ENCODE results near the gene AHSP. TPM values are rescaled to one million over a fixed set of nuclear protein-coding genes. Genes with fewer than 3 reads are reported as not detected.
A peak's percentile ranks its signal among the peaks of the same experiment; 100 is the strongest.

AHSP gene
- total and polyA plus RNA-seq, 5 experiments from 2014 or later = not detected

- Mint-ChIP-seq H3K27ac (peak overlapping the region in 5 of 10 donors; percentile 38 to 90 (median 71)), H3K4me3 (peak overlapping the region; percentile 61 to 95 (median 92)), H3K36me3 (peaks cover 0 to 19% (median 10%) of the 10 kb centered on the region in 3 donors), H3K4me1 (peaks cover 5 to 24% (median 18%) of the 10 kb centered on the region in 4 donors), H3K27me3 (no peaks in the 10 kb centered on the region), H3K9me3 (no peaks in the 10 kb centered on the region)
- ATAC-seq (no peak), DNase-seq (peak in 1 of 10 donors; percentile 8)
- POLR2A ChIA-PET = interaction anchor here (0.8 to 6.1 kb wide), 14 partner anchors 9 to 381 kb away, joined by 3 to 67 read pairs (median 4); partner anchors contain the start of genes ARMC5 and RUSF1
Observed at GRCh38 chr16:31488468-31489297, 39.0 kb upstream of the AHSP start.

GRCh38 chr16:31489298-31489564 is 38.5 kb upstream of the AHSP start:
- H3K27ac Mint-ChIP-seq = peak overlapping the region in 7 of 10 donors; percentile 38 to 87 (median 61)
- POLR2A ChIA-PET = interaction anchor here (1.0 to 6.1 kb wide), 7 partner anchors 9 to 379 kb away, joined by 3 to 67 read pairs (median 10); partner anchors contain the start of genes ARMC5 and RUSF1
- ATAC-seq (no peak), DNase-seq (no peak)
- H3K4me3 Mint-ChIP-seq = peak overlapping the region in 8 of 10 donors; percentile 6 to 77 (median 59)
- no peaks in the 10 kb centered on the region for H3K9me3 Mint-ChIP-seq
- H3K4me1 Mint-ChIP-seq = peaks cover 5 to 24% (median 18%) of the 10 kb centered on the region in 4 donors
- H3K36me3 Mint-ChIP-seq = peaks cover 0 to 24% (median 10%) of the 10 kb centered on the region in 3 donors
- no peaks in the 10 kb centered on the region for H3K27me3 Mint-ChIP-seq

GRCh38 chr16:31489616-31490584 is 37.8 kb upstream of the AHSP start:
- Mint-ChIP-seq H3K9me3 (no peaks in the 10 kb centered on the region), H3K36me3 (peaks cover 0 to 26% (median 10%) of the 10 kb centered on the region in 3 donors), H3K27me3 (no peaks in the 10 kb centered on the region), H3K4me1 (peaks cover 5 to 24% (median 18%) of the 10 kb centered on the region in 4 donors), H3K27ac (peak overlapping the region; percentile 24 to 87 (median 61)), H3K4me3 (peak overlapping the region in 9 of 10 donors; percentile 2 to 83 (median 52))
- POLR2A ChIA-PET = interaction anchor here (1.6 to 6.1 kb wide), 5 partner anchors 8 to 31 kb away, joined by 4 to 67 read pairs (median 10); partner anchors contain the start of genes ARMC5 and RUSF1
- no peak for ATAC-seq
- DNase-seq = no peak

- Mint-ChIP-seq H3K4me1 (peaks cover 5 to 12% (median 8%) of the 10 kb centered on the region in 4 donors), H3K27ac (peak overlapping the region in 4 of 10 donors; percentile 37 to 88 (median 51)), H3K27me3 (no peaks in the 10 kb centered on the region), H3K9me3 (no peaks in the 10 kb centered on the region), H3K36me3 (peaks cover 0 to 40% (median 10%) of the 10 kb centered on the region in 3 donors), H3K4me3 (peak overlapping the region in 1 of 10 donors; percentile 14)
- POLR2A ChIA-PET = no interaction called here
- DNase-seq = no peak
- ATAC-seq = no peak
Observed at GRCh38 chr16:31491778-31492418, 35.8 kb upstream of the AHSP start.

GRCh38 chr16:31493506-31494125 is 34.1 kb upstream of the AHSP start:
- no peaks in the 10 kb centered on the region for H3K9me3 Mint-ChIP-seq
- POLR2A ChIA-PET = interaction anchor here (0.7 to 0.8 kb wide), 2 partner anchors 9 to 11 kb away, joined by 3 to 4 read pairs; partner anchors contain the start of gene SLC5A2
- H3K4me1 Mint-ChIP-seq = peaks cover 0 to 12% (median 9%) of the 10 kb centered on the region in 4 donors
- no peak overlapping the region for H3K4me3 Mint-ChIP-seq
- ATAC-seq = no peak
- H3K27ac Mint-ChIP-seq = peak overlapping the region in 2 of 10 donors; percentile 75 to 89
- peaks cover 0 to 50% (median 10%) of the 10 kb centered on the region in 3 donors for H3K36me3 Mint-ChIP-seq
- H3K27me3 Mint-ChIP-seq = no peaks in the 10 kb centered on the region
- no peak for DNase-seq

- POLR2A ChIA-PET = interaction anchor here (1.3 to 2.8 kb wide), 2 partner anchors 8 to 12 kb away, joined by 3 to 10 read pairs; partner anchors contain the start of gene RUSF1
- peaks cover 0 to 58% (median 10%) of the 10 kb centered on the region in 3 donors for H3K36me3 Mint-ChIP-seq
Observed at GRCh38 chr16:31496670-31497069, 31.0 kb upstream of the AHSP start.

GRCh38 chr16:31498493-31498892 is 29.2 kb upstream of the AHSP start:
- Mint-ChIP-seq H3K36me3 (peaks cover 0 to 46% (median under 1%) of the 10 kb centered on the region in 3 donors), H3K9me3 (no peaks in the 10 kb centered on the region), H3K4me1 (peaks cover 5 to 28% (median 14%) of the 10 kb centered on the region in 4 donors), H3K27me3 (no peaks in the 10 kb centered on the region), H3K4me3 (no peak overlapping the region), H3K27ac (peak overlapping the region in 2 of 10 donors; percentile 32 to 56)
- POLR2A ChIA-PET = interaction anchor here (0.8 to 2.8 kb wide), 3 partner anchors 8 to 10 kb away, joined by 3 to 10 read pairs (median 5); partner anchors contain the start of gene RUSF1
- ATAC-seq = no peak
- DNase-seq = no peak

More at GRCh38 chr16:31496670-31497069, 31.0 kb upstream of the AHSP start:
- Mint-ChIP-seq H3K9me3 (no peaks in the 10 kb centered on the region), H3K27me3 (no peaks in the 10 kb centered on the region), H3K4me3 (no peak overlapping the region), H3K4me1 (peaks cover 0 to 26% (median 15%) of the 10 kb centered on the region in 4 donors), H3K27ac (peak overlapping the region in 1 of 10 donors; percentile 38)
- ATAC-seq (no peak), DNase-seq (no peak)

- ATAC-seq = no peak
- no peak overlapping the region for H3K27ac Mint-ChIP-seq
- no peaks in the 10 kb centered on the region for H3K9me3 Mint-ChIP-seq
- POLR2A ChIA-PET = no interaction called here
- peaks cover 0 to 47% (median 0%) of the 10 kb centered on the region in 3 donors for H3K36me3 Mint-ChIP-seq
- H3K27me3 Mint-ChIP-seq = no peaks in the 10 kb centered on the region
- H3K4me3 Mint-ChIP-seq = no peak overlapping the region
- peaks cover 11 to 40% (median 20%) of the 10 kb centered on the region in 4 donors for H3K4me1 Mint-ChIP-seq
- no peak for DNase-seq
Observed at GRCh38 chr16:31499928-31500327, 27.8 kb upstream of the AHSP start.

- Mint-ChIP-seq H3K36me3 (peaks cover 0 to 45% (median 0%) of the 10 kb centered on the region in 3 donors), H3K27ac (peak overlapping the region in 1 of 10 donors; percentile 13), H3K9me3 (no peaks in the 10 kb centered on the region), H3K4me3 (no peak overlapping the region), H3K27me3 (no peaks in the 10 kb centered on the region), H3K4me1 (peaks cover 21 to 53% (median 31%) of the 10 kb centered on the region in 4 donors)
- ATAC-seq = no peak
- DNase-seq = no peak
- POLR2A ChIA-PET = interaction anchor here (0.9 to 1.1 kb wide), 2 partner anchors 11 to 23 kb away, joined by 4 to 6 read pairs; no protein-coding TSS in a partner anchor
Observed at GRCh38 chr16:31501226-31501965, 26.3 kb upstream of the AHSP start.

- H3K27me3 Mint-ChIP-seq = no peaks in the 10 kb centered on the region
Observed at GRCh38 chr16:31501966-31502348, 25.7 kb upstream of the AHSP start.

More at GRCh38 chr16:31501966-31502348, 25.7 kb upstream of the AHSP start:
- Mint-ChIP-seq H3K36me3 (peaks cover 0 to 45% (median 0%) of the 10 kb centered on the region in 3 donors), H3K9me3 (no peaks in the 10 kb centered on the region), H3K27ac (no peak overlapping the region), H3K4me3 (no peak overlapping the region), H3K4me1 (peaks cover 21 to 55% (median 36%) of the 10 kb centered on the region in 4 donors)
- ATAC-seq (no peak), DNase-seq (no peak)
- POLR2A ChIA-PET = interaction anchor here (1.0 kb wide), 1 partner anchor 43 kb away, joined by 3 read pairs; the partner anchor contains the start of gene ARMC5
